OCI-LY1 (cell line): Measurements from ENCODE around the gene CRYBB1.
A peak's percentile ranks its signal among the peaks of the same experiment; 100 is the strongest.

Experiments
- H2AFZ ChIP-seq: fragments of 200-600 bp; sonication (generic), shearing (Covaris generic); 2 replicates; pipeline ENCODE4 v1.6.0; 2014; ENCODE audit warnings: antibody characterized with exemption, mild to moderate bottlenecking, low read length
- H3F3A ChIP-seq: fragments of 200-600 bp; sonication (generic), shearing (Covaris generic); 2 replicates; pipeline ENCODE4 v1.6.0; 2014; ENCODE audit warnings: mild to moderate bottlenecking, antibody characterized with exemption, low read length, moderate library complexity; ENCODE audit not compliant: insufficient read depth
- H3K27ac ChIP-seq: fragments of 200-600 bp; sonication (generic); 2 replicates; pipeline ENCODE4 v1.5.1; 2014; ENCODE audit warnings: low read length, mixed run types, mild to moderate bottlenecking, low read depth; ENCODE audit not compliant: poor library complexity, severe bottlenecking
- H3K27me3 ChIP-seq: fragments of 200-600 bp; sonication (generic); 2 replicates; pipeline ENCODE4 v1.6.0; 2014; ENCODE audit warnings: antibody characterized with exemption, mild to moderate bottlenecking, low read length, moderate library complexity; ENCODE audit not compliant: insufficient read depth
- H3K36me3 ChIP-seq: fragments of 200-600 bp; sonication (generic); 2 replicates; pipeline ENCODE4 v1.6.1; 2014; ENCODE audit warnings: mild to moderate bottlenecking, antibody characterized with exemption, low read length, moderate library complexity, mixed read lengths; ENCODE audit not compliant: insufficient read depth
- H3K4me1 ChIP-seq: fragments of 200-600 bp; sonication (generic); 2 replicates; pipeline ENCODE4 v1.5.1; 2014; ENCODE audit warnings: mild to moderate bottlenecking, low read length, moderate library complexity; ENCODE audit not compliant: insufficient read depth, severe bottlenecking
- H3K4me2 ChIP-seq: fragments of 200-600 bp; sonication (generic), shearing (Covaris generic); 2 replicates; pipeline ENCODE4 v1.6.1; 2014; ENCODE audit warnings: low read length
- H3K4me3 ChIP-seq: fragments of 200-600 bp; sonication (generic); 2 replicates; pipeline ENCODE4 v1.5.1; 2014; ENCODE audit warnings: low read length, low read depth, mild to moderate bottlenecking, mixed read lengths; ENCODE audit not compliant: poor library complexity, severe bottlenecking
- H3K79me2 ChIP-seq: fragments of 200-600 bp; shearing (Covaris generic); 2 replicates; pipeline ENCODE4 v1.6.1; 2016; ENCODE audit warnings: mixed run types, low read length, mixed read lengths; ENCODE audit not compliant: insufficient read depth
- H3K9ac ChIP-seq: fragments of 200-600 bp; sonication (generic), shearing (Covaris generic); 2 replicates; pipeline ENCODE4 v1.6.1; 2014; ENCODE audit warnings: mild to moderate bottlenecking, low read length, mixed read lengths
- H3K9me2 ChIP-seq: fragments of 200-600 bp; sonication (generic), shearing (Covaris generic); 2 replicates; pipeline ENCODE4 v1.6.1; 2014; ENCODE audit warnings: low read depth, mild to moderate bottlenecking, low read length, mixed read lengths
- H3K9me3 ChIP-seq: fragments of 200-600 bp; shearing (Covaris generic); 2 replicates; pipeline ENCODE4 v1.6.1; 2014; ENCODE audit warnings: low read length, mixed read lengths
- H4K20me1 ChIP-seq: fragments of 200-600 bp; sonication (generic), shearing (Covaris generic); 2 replicates; pipeline ENCODE4 v1.6.0; 2016; ENCODE audit warnings: mild to moderate bottlenecking, low read length; ENCODE audit not compliant: insufficient read depth
- EZH2 ChIP-seq: fragments of 200-600 bp; sonication (generic), shearing (Covaris generic); IDR thresholded peaks from 2 replicates; pipeline ENCODE4 v1.8.0; 2017; ENCODE audit warnings: borderline replicate concordance, mixed run types, mild to moderate bottlenecking, antibody characterized with exemption, low read length, moderate library complexity, mixed read lengths
- TF ChIP-seq, protein P1 (sequence below): fragments of 200-600 bp; sonication (generic), shearing (Covaris generic); IDR thresholded peaks from 2 replicates; pipeline ENCODE4 v1.5.1; 2017; ENCODE audit warnings: mild to moderate bottlenecking, antibody characterized with exemption, low read length, moderate library complexity, mixed read lengths

CRYBB1 gene

DNA sequence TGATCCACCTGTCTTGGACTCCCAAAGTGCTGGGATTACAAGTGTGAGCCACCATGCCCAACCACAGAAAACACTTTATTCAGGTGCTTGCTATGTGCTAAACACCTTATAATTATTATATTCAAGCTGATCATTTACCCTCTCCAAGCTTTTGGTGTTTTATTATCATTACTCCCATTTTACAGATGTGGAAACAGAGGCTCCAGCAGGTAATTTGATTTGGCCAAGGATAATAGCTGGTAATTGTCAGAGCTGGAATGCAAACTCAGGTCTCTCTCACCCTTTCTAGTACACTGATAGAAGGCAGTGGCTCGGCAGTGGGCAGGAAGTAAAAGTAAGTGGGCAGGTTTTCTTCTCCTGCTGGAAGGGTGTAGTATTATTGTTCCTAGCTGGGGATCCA is 24.1 kb downstream of the CRYBB1 start:
- no peak overlapping the region for H3K4me3 ChIP-seq
- no peaks in the 10 kb centered on the region for H3K9me3 ChIP-seq
- no peak for TF ChIP-seq EZH2
- TF ChIP-seq, protein P1, sequence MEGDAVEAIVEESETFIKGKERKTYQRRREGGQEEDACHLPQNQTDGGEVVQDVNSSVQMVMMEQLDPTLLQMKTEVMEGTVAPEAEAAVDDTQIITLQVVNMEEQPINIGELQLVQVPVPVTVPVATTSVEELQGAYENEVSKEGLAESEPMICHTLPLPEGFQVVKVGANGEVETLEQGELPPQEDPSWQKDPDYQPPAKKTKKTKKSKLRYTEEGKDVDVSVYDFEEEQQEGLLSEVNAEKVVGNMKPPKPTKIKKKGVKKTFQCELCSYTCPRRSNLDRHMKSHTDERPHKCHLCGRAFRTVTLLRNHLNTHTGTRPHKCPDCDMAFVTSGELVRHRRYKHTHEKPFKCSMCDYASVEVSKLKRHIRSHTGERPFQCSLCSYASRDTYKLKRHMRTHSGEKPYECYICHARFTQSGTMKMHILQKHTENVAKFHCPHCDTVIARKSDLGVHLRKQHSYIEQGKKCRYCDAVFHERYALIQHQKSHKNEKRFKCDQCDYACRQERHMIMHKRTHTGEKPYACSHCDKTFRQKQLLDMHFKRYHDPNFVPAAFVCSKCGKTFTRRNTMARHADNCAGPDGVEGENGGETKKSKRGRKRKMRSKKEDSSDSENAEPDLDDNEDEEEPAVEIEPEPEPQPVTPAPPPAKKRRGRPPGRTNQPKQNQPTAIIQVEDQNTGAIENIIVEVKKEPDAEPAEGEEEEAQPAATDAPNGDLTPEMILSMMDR: no peak
- no peaks in the 10 kb centered on the region for H3K27me3 ChIP-seq
- no peaks in the 10 kb centered on the region for H4K20me1 ChIP-seq
- H3K4me2 ChIP-seq: no peak overlapping the region
- no peak overlapping the region for H3K9ac ChIP-seq
- peaks cover 8% of the 10 kb centered on the region for H3K79me2 ChIP-seq
- no peak overlapping the region for H3K27ac ChIP-seq
- no peaks in the 10 kb centered on the region for H3K9me2 ChIP-seq
- H3K36me3 ChIP-seq: no peaks in the 10 kb centered on the region
- no peaks in the 10 kb centered on the region for H3F3A ChIP-seq
- H3K4me1 ChIP-seq: peaks cover 18% of the 10 kb centered on the region
- no peak overlapping the region for H2AFZ ChIP-seq

DNA sequence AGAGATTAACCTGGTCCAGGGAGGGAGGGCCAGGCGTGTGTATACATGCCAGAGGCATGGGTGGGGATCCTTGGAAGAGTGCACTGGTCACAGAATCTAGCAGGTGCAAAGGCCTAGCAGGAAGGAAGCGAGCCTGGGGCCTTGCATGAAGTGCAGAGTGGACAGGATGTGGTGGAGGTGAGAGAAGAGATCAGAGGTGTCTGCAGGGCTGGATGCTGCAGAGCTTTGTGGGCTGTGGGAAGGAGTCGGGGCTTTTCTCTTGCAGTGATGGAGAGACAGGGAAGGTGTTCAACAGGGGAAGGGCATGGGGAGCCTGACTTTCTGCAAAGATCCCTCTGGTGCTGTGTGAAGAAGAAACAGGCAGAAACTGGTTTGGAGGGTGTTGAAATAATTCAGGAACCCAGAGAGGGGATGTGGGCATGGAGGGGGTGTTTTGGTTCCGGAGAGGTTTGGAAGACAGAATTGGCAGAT is 25.4 kb downstream of the CRYBB1 start:
- H3F3A ChIP-seq: no peaks in the 10 kb centered on the region
- no peak overlapping the region for H2AFZ ChIP-seq
- no peak for TF ChIP-seq EZH2
- TF ChIP-seq, protein P1: no peak
- H4K20me1 ChIP-seq: no peaks in the 10 kb centered on the region
- H3K9me3 ChIP-seq: peaks cover 4% of the 10 kb centered on the region; the same call in 1 of the 2 replicates
- H3K36me3 ChIP-seq: peaks cover 7% of the 10 kb centered on the region
- peaks cover 18% of the 10 kb centered on the region for H3K79me2 ChIP-seq
- H3K9ac ChIP-seq: no peak overlapping the region
- peaks cover 23% of the 10 kb centered on the region for H3K4me1 ChIP-seq
- no peaks in the 10 kb centered on the region for H3K27me3 ChIP-seq
- H3K4me3 ChIP-seq: no peak overlapping the region
- H3K9me2 ChIP-seq: no peaks in the 10 kb centered on the region
- no peak overlapping the region for H3K4me2 ChIP-seq
- no peak overlapping the region for H3K27ac ChIP-seq

DNA sequence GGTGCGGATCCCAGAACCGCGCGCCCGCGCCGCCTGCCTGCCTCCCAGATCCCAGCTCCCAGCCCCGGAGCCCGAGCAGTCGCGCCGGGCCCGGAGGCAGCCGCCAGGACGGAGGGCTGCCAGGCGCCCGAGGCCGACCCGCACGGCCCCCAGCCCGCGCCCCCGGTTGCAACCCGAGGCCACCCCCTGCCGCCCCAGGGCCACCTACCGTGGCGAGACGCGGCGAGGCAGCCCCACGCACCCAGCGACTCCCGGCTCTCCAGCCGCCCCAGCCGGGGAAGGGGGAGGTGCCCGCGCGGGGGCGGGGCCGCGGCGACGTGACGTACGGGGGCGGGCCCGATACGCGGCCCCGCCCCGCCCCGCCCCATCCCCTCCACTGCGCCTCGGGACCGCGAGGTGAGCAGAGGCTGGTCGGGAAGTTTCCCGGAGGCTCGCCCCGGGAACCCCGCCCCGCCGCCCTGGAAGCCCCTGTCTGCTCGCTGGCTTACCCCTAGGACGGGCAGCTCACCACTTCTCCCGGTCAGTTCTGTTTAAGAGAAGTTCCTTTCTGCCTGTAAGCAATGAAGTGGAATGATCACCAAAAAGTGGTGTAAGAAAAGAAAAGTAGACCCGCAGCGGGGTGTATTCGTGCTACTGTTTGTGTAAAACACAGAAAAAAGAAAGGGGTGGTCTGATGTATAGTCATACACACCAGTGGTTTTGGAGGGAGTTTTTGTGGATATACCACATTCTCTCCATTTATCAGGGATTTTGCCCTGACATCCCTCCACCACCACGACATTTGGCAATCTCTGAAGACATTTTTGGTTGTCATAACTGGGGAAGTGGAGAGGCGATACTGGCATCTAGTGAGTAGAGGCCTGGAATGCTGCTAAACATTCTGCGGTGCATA is 27.7 kb downstream of the CRYBB1 start, which contains the start of gene TPST2:
TPST2 (minus strand) TSS at position 288 of the 892 bp plus-strand sequence. CDS start 48,502 bp downstream, outside the sequence.
- H4K20me1 ChIP-seq: no peaks in the 10 kb centered on the region
- no peaks in the 10 kb centered on the region for H3K27me3 ChIP-seq
- H3K4me3 ChIP-seq: peak within 1 kb of the TSS; percentile 95
- no peaks in the 10 kb centered on the region for H3F3A ChIP-seq
- H3K9me2 ChIP-seq: no peaks in the 10 kb centered on the region
- peak within 1 kb of the TSS; percentile 93 for H3K9ac ChIP-seq
- TF ChIP-seq, protein P1: no peak
- no peak for TF ChIP-seq EZH2
- peaks cover 46% of the 10 kb centered on the region for H3K4me1 ChIP-seq
- H3K36me3 ChIP-seq: peaks cover 7% of the 10 kb centered on the region
- no peak within 1 kb of the TSS for H2AFZ ChIP-seq
- H3K4me2 ChIP-seq: peak within 1 kb of the TSS; percentile 85
- H3K79me2 ChIP-seq: peaks cover 26% of the 10 kb centered on the region
- H3K9me3 ChIP-seq: peaks cover 4% of the 10 kb centered on the region; the same call in 1 of the 2 replicates
- peak within 1 kb of the TSS; percentile 49 for H3K27ac ChIP-seq
